Stomach (tissue), 4 donors: ENCODE measurements around the gene STON2.

ENCODE experiments used
- CTCF ChIP-seq, 7 experiments: fragments of 450-650 bp in 4 of 7; fragments of 200-600 bp in 3 of 7; sonication (generic) in 3 of 7; IDR thresholded peaks; one replicate each; pipeline ENCODE4 v1.5.1; 2016 to 2019; ENCODE audit warnings: antibody characterized with exemption in 7 of 7, control low read depth in 2 of 7, mild to moderate bottlenecking in 1 of 7
- POLR2A ChIP-seq, 4 donors: fragments of 450-650 bp; IDR thresholded peaks; one replicate each; pipeline ENCODE4 v1.6.1; 2016; ENCODE audit warnings: antibody characterized with exemption in 4 of 4, control low read depth in 2 of 4, mild to moderate bottlenecking in 1 of 4, moderate library complexity in 1 of 4

- TF ChIP-seq CTCF (IDR thresholded peaks at IDR 0.05), result no peak
- TF ChIP-seq POLR2A (IDR thresholded peaks at IDR 0.05), result no peak
Observed at GRCh38 chr14:81401420-81402122, 1.4 kb upstream of the STON2 start.
